H1 (cell line): ENCODE data around the gene CRYAB. TPM values are rescaled to one million over a fixed set of nuclear protein-coding genes. Genes with fewer than 3 reads are reported as not detected.

Experiments
- CTCF ChIA-PET: fragments of 300-600 bp; sonication (Branson Sonifier 250); formaldehyde crosslinking; loops from one replicate; lab custom pipeline; 2021; ENCODE audit not compliant: partially characterized antibody; lab: Charles Lee
- POLR2A ChIA-PET: fragments of 300-600 bp; sonication (Branson Sonifier 250); formaldehyde crosslinking; loops from one replicate; lab custom pipeline; 2021; ENCODE audit warnings: inconsistent platforms; ENCODE audit not compliant: partially characterized antibody; lab: Charles Lee
- DNase-seq, 2 experiments: peaks; one replicate each; pipeline versions ENCODE4 v3.0.0 to v3.0.0-alpha.2; 2010 to 2022; ENCODE audit warnings: low spot score in 2 of 2, low read depth in 1 of 2, mixed read lengths in 1 of 2
- FAIRE-seq: peaks from 2 replicates; lab custom pipeline; 2011; peaks lifted over from hg19 to GRCh38; lab: Jason Lieb, UNC
- H2AFZ ChIP-seq: 2 replicates; pipeline ENCODE4 v1.8.1; 2012; ENCODE audit warnings: low read length, inconsistent platforms
- H2AK5ac ChIP-seq: 2 replicates; pipeline ENCODE4 v1.6.1; 2013; ENCODE audit warnings: low read depth, low read length
- H2BK120ac ChIP-seq: replicated peaks from 2 replicates; pipeline ENCODE3; 2013; ENCODE audit warnings: low read depth, low read length, inconsistent platforms
- H2BK12ac ChIP-seq: 2 replicates; pipeline ENCODE4 v1.6.1; 2013; ENCODE audit warnings: low read depth, low read length
- H2BK15ac ChIP-seq: 2 replicates; pipeline ENCODE4 v1.6.1; 2013; ENCODE audit warnings: low read length
- H2BK20ac ChIP-seq: 2 replicates; pipeline ENCODE4 v1.6.1; 2013; ENCODE audit warnings: low read length
- H2BK5ac ChIP-seq: 2 replicates; pipeline ENCODE4 v1.6.1; 2013; ENCODE audit warnings: low read depth, low read length
- H3K14ac ChIP-seq: 2 replicates; pipeline ENCODE4 v1.6.1; 2013; ENCODE audit warnings: inconsistent platforms; ENCODE audit not compliant: insufficient read length
- H3K18ac ChIP-seq: 2 replicates; pipeline ENCODE4 v1.6.1; 2013; ENCODE audit warnings: low read length; ENCODE audit errors: extremely low read depth
- H3K23ac ChIP-seq: 2 replicates; pipeline ENCODE4 v1.6.1; 2013; ENCODE audit warnings: inconsistent platforms; ENCODE audit not compliant: insufficient read length
- H3K23me2 ChIP-seq: 2 replicates; pipeline ENCODE4 v1.6.1; 2013; ENCODE audit warnings: low read depth, low read length
- H3K27ac ChIP-seq: 2 replicates; pipeline ENCODE4 v1.6.1; 2011; ENCODE audit warnings: low read depth, low read length, inconsistent platforms
- H3K27me3 ChIP-seq, 4 experiments: replicated peaks in 1 of 4; 1 replicate in 1 of 4; 2 replicates in 3 of 4; pipeline versions ENCODE4 v1.6.1 to v1.8.1; 2011 to 2013; ENCODE audit warnings: low read length in 3 of 4, mild to moderate bottlenecking in 3 of 4, inconsistent platforms in 2 of 4, mixed read lengths in 2 of 4, moderate library complexity in 1 of 4; ENCODE audit not compliant: control insufficient read depth in 3 of 4, insufficient read depth in 3 of 4; ENCODE audit errors: extremely low read depth in 1 of 4
- H3K36me3 ChIP-seq, 4 experiments: 2 replicates each; pipeline versions ENCODE4 v1.6.1 to v1.8.1; 2011 to 2013; ENCODE audit warnings: mild to moderate bottlenecking in 4 of 4, low read length in 3 of 4, moderate library complexity in 2 of 4, control low read depth in 1 of 4, inconsistent platforms in 1 of 4; ENCODE audit not compliant: insufficient read depth in 4 of 4, control insufficient read depth in 2 of 4
- H3K4ac ChIP-seq: replicated peaks from 2 replicates; pipeline ENCODE3; 2013; ENCODE audit warnings: low read length, low read depth, mixed read lengths, inconsistent platforms; ENCODE audit not compliant: insufficient read length
- H3K4me1 ChIP-seq, 4 experiments: replicated peaks in 1 of 4; 1 replicate in 1 of 4; 2 replicates in 3 of 4; pipeline versions ENCODE4 v1.6.1 to v1.8.1; 2011 to 2013; ENCODE audit warnings: low read length in 3 of 4, inconsistent platforms in 2 of 4, mixed read lengths in 1 of 4; ENCODE audit not compliant: insufficient read depth in 4 of 4, control insufficient read depth in 3 of 4
- H3K4me2 ChIP-seq, 2 experiments: 2 replicates each; pipeline versions ENCODE4 v1.6.1 to v1.8.1; 2011 to 2013; ENCODE audit warnings: low read depth in 2 of 2, low read length in 2 of 2, control low read depth in 1 of 2, inconsistent platforms in 1 of 2, mild to moderate bottlenecking in 1 of 2; ENCODE audit not compliant: insufficient read depth in 1 of 2
- H3K4me3 ChIP-seq, 4 experiments: fragments of 200-600, 300-600 bp in 1 of 4; sonication (generic), shearing (Covaris generic), sonication (Bioruptor Twin) in 1 of 4; 2 replicates each; pipeline versions ENCODE4 v1.5.1 to v1.8.1; 2011 to 2016; ENCODE audit warnings: low read length in 4 of 4, low read depth in 3 of 4, control low read depth in 2 of 4, inconsistent platforms in 2 of 4, mild to moderate bottlenecking in 2 of 4, mixed read lengths in 1 of 4, moderate library complexity in 1 of 4; ENCODE audit not compliant: insufficient read depth in 2 of 4; ENCODE audit errors: extremely low read depth in 1 of 4
- H3K56ac ChIP-seq: replicated peaks from 2 replicates; pipeline ENCODE3; 2013; ENCODE audit warnings: low read depth, mild to moderate bottlenecking, mixed read lengths, low read length, inconsistent platforms; ENCODE audit not compliant: insufficient read length
- H3K79me1 ChIP-seq: 2 replicates; pipeline ENCODE4 v1.6.1; 2013; ENCODE audit warnings: low read depth, low read length, control low read depth
- H3K79me2 ChIP-seq, 2 experiments: 2 replicates each; pipeline versions ENCODE4 v1.6.1 to v1.8.1; 2012 to 2013; ENCODE audit warnings: low read length in 2 of 2, mild to moderate bottlenecking in 2 of 2, inconsistent platforms in 1 of 2; ENCODE audit not compliant: insufficient read depth in 2 of 2, control insufficient read depth in 1 of 2
- H3K9ac ChIP-seq, 4 experiments: replicated peaks in 1 of 4; 1 replicate in 1 of 4; 2 replicates in 3 of 4; pipeline versions ENCODE4 v1.6.1 to v1.8.1; 2011 to 2013; ENCODE audit warnings: low read depth in 3 of 4, low read length in 3 of 4, control low read depth in 2 of 4, mild to moderate bottlenecking in 2 of 4, moderate library complexity in 2 of 4, inconsistent platforms in 1 of 4; ENCODE audit errors: extremely low read depth in 1 of 4
- H3K9me3 ChIP-seq, 2 experiments: 2 replicates each; pipeline versions ENCODE4 v1.6.1 to v1.8.1; 2012 to 2013; ENCODE audit warnings: mild to moderate bottlenecking in 2 of 2, moderate library complexity in 2 of 2, control low read depth in 1 of 2, inconsistent platforms in 1 of 2, low read depth in 1 of 2, low read length in 1 of 2, mixed read lengths in 1 of 2; ENCODE audit not compliant: insufficient read depth in 2 of 2
- H4K20me1 ChIP-seq, 2 experiments: replicated peaks in 1 of 2; 2 replicates each; pipeline versions ENCODE3 to v1.8.1; 2011 to 2013; ENCODE audit warnings: inconsistent platforms in 2 of 2, low read length in 2 of 2, mild to moderate bottlenecking in 1 of 2; ENCODE audit not compliant: insufficient read depth in 2 of 2, control insufficient read depth in 1 of 2
- H4K5ac ChIP-seq: 2 replicates; pipeline ENCODE4 v1.6.1; 2013; ENCODE audit warnings: low read length, low read depth, mixed read lengths, inconsistent platforms; ENCODE audit not compliant: insufficient read length
- H4K8ac ChIP-seq: 2 replicates; pipeline ENCODE4 v1.8.0; 2013; ENCODE audit warnings: mild to moderate bottlenecking, moderate library complexity, low read length, inconsistent platforms; ENCODE audit not compliant: insufficient read depth; ENCODE audit errors: extremely low read depth
- H4K91ac ChIP-seq: replicated peaks from 2 replicates; pipeline ENCODE3; 2013; ENCODE audit warnings: low read length, mixed read lengths, inconsistent platforms; ENCODE audit not compliant: insufficient read length
- ASH2L ChIP-seq: fragments of 200-600, 300-600 bp; sonication (generic); IDR thresholded peaks from one replicate; pipeline ENCODE4 v1.7.1; 2017; ENCODE audit warnings: low read length
- NANOG ChIP-seq: IDR thresholded peaks from 2 replicates; pipeline ENCODE4 v1.6.1; 2011; ENCODE audit warnings: low read length, low read depth, mild to moderate bottlenecking, inconsistent platforms; ENCODE audit not compliant: insufficient read depth, poor library complexity, severe bottlenecking
- RBBP5 ChIP-seq: IDR thresholded peaks from 2 replicates; pipeline ENCODE4 v1.7.1; 2012; ENCODE audit warnings: low read depth, mild to moderate bottlenecking, inconsistent platforms, low read length, moderate library complexity, borderline replicate concordance
- RXRA ChIP-seq: IDR thresholded peaks from 2 replicates; pipeline ENCODE4 v1.6.1; 2011; ENCODE audit warnings: low read depth, mild to moderate bottlenecking, low read length, moderate library complexity; ENCODE audit not compliant: insufficient read depth
- SAP30 ChIP-seq: fragments of 300-600 bp; sonication (generic); IDR thresholded peaks from 2 replicates; pipeline ENCODE4 v1.7.1; 2012; ENCODE audit warnings: low read length, moderate library complexity, mild to moderate bottlenecking, inconsistent platforms; ENCODE audit not compliant: insufficient read depth, insufficient replicate concordance
- SP1 ChIP-seq: IDR thresholded peaks from 2 replicates; pipeline ENCODE4 v1.6.1; 2011; ENCODE audit warnings: low read depth, low read length
- WGBS, 2 experiments: shearing (Covaris generic) in 1 of 2; methylation state at CpG; one replicate each; pipeline versions ENCODE4 v1.1.6 to v1.1.7; 2013 to 2015; ENCODE audit warnings: low lambda C conversion rate in 2 of 2, mixed read lengths in 2 of 2, inconsistent platforms in 1 of 2, low coverage in 1 of 2, missing lambda C conversion rate in 1 of 2; ENCODE audit not compliant: insufficient replicate concordance in 2 of 2, insufficient coverage in 1 of 2, insufficient read length in 1 of 2; ENCODE audit errors: extremely low coverage in 1 of 2, missing lambda C conversion rate in 1 of 2; 5-methylcytosine and 5-hydroxymethylcytosine counted together
- long read RNA-seq, 2 experiments: library from RNA in 1 of 2; library from capped mRNA in 1 of 2; stranded (forward); transcript quantifications; one replicate each; pipeline ENCODE4 v2.0.0, GENCODE V29; 2021; ENCODE audit warnings: inconsistent platforms in 1 of 2
- polyA minus RNA-seq, 3 experiments: library from RNA; depleted of rRNA, polyadenylated mRNA; stranded (reverse); fragments of >200 nt; gene quantifications; 1 replicate in 2 of 3; 2 replicates in 1 of 3; pipeline ENCODE4 v1.2.3, GENCODE V29; 2011
- polyA plus RNA-seq, 7 experiments: library from polyadenylated mRNA; depleted of rRNA in 3 of 7; stranded (reverse) in 5 of 7; unstranded in 2 of 7; fragments of >200 nt in 5 of 7; fragments of 200-250 nt in 2 of 7; gene quantifications; 1 replicate in 5 of 7; 2 replicates in 1 of 7; 4 replicates in 1 of 7; pipeline versions ENCODE4 v1.2.1 to v1.2.3, GENCODE V29; 2011 to 2013; ENCODE audit warnings: missing spikeins in 2 of 7, mixed read lengths in 2 of 7
- total RNA-seq: library from RNA; stranded (reverse); fragmentation: NEBNext Ultra II Directional; extraction: Animal tissue kit (Norgen Biotek cat#: 25700); gene quantifications from 2 replicates; pipeline ENCODE4 v1.2.1, GENCODE V29; 2021

The CRYAB gene, protein sequence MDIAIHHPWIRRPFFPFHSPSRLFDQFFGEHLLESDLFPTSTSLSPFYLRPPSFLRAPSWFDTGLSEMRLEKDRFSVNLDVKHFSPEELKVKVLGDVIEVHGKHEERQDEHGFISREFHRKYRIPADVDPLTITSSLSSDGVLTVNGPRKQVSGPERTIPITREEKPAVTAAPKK
- total RNA-seq (2.0 and 4.0 TPM in 2 replicates), polyA plus RNA-seq (2011; rRNA removed) (1.9 and 2.9 TPM in 2 replicates), polyA minus RNA-seq (2011; rRNA and poly(A)+ RNA removed) (0.34 and 0.69 TPM in 2 replicates)
- polyA plus RNA-seq (2011; cell fraction: cytosol; rRNA removed): 1.4 TPM
- polyA plus RNA-seq (2011; cell fraction: nucleus; rRNA removed): 2.9 TPM
- 1.6 to 4.0 TPM (median 2.3 TPM) in 4 replicates for polyA plus RNA-seq (2012, experiment 1 of 2)
- polyA plus RNA-seq (2012, experiment 2 of 2): 2.0 TPM
- 1.6 TPM for polyA plus RNA-seq (2013, experiment 1 of 2)
- 2.0 TPM for polyA plus RNA-seq (2013, experiment 2 of 2)
- polyA minus RNA-seq (2011; cell fraction: cytosol; rRNA and poly(A)+ RNA removed): not detected
- polyA minus RNA-seq (2011; cell fraction: nucleus; rRNA and poly(A)+ RNA removed): not detected
- long read RNA-seq, experiment 1, partial matches to known transcripts: 0 of 1 reads
- long read RNA-seq, experiment 1, other reads (novel, unspliced or antisense): 0 of 1 reads
- long read RNA-seq, experiment 2, partial matches to known transcripts: 0 of 1 reads
- long read RNA-seq, experiment 2, other reads (novel, unspliced or antisense): 0 of 1 reads

DNA sequence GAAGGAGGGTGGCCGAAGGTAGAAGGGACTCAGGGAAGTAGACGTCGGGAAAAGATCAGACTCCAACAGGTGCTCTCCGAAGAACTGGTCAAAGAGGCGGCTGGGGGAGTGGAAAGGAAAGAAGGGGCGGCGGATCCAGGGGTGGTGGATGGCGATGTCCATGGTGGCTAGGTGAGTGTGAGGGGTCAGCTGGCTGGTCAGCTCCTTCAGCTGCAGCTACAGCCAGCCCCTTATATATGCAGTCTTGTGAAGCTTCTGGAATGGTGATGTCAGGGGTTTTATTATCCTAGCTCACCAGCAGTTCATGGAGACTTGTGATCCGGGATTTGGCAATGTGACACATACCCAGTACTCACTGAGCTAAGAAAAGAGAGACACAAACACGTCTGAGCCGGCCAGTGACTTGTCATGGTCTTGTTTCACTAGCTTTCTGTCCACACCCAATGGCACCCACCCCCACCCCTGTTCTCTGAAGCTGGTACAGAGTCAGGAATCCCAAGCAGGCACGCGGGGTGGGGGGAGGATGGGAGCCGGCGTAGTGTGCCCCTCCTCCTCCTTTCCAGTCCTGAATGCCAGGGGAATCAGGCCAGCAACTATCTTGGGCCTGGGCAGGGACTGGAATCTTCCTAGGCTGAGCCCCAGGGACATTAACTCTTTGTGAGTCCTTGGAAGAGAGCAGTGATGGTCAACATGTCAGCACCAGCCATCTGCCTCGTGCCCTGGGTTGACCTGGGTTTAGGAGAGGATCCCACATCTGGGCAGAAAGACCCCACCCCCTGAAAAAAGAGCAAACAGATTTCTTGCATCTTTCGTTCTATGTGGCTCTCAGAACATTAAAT, at the start of gene CRYAB:
TSS of gene CRYAB (minus strand) at position 208 of the 839 bp plus-strand sequence. CDS start at position 162, 46 bp downstream.
- ChIA-PET CTCF (interaction anchor here (0.7 to 4.8 kb wide), 9 partner anchors 10 to 153 kb away, joined by 3 to 27 read pairs (median 4); no protein-coding TSS in a partner anchor), POLR2A (interaction anchor here (0.5 to 1.3 kb wide), 3 partner anchors 26 to 289 kb away, joined by 3 read pairs; no protein-coding TSS in a partner anchor)
- no peak within 1 kb of the TSS for H3K9ac ChIP-seq
- TF ChIP-seq SAP30 (no peak), RBBP5 (no peak), RXRA (no peak), NANOG (no peak), ASH2L (peak; percentile 77), SP1 (0 out of 2 replicates have a peak, but pooled peaks have one; percentile 60)

More for the DNA sequence above, at the start of gene CRYAB:
- Histone ChIP-seq H2BK20ac (no peak within 1 kb of the TSS; the same call in 1 of the 2 replicates), H2BK12ac (peak within 1 kb of the TSS; percentile 71; the same call in 1 of the 2 replicates), H3K79me2 (no peaks in the 10 kb centered on the region), H3K23me2 (peaks cover 4% of the 10 kb centered on the region; the same call in 1 of the 2 replicates), H3K27ac (no peak within 1 kb of the TSS), H3K4me3 (no peak within 1 kb of the TSS; a peak in 1 of 8 replicates), H3K4me1 (peaks cover 0 to 15% (median 9%) of the 10 kb centered on the region in 4 experiments), H2BK120ac (no peak within 1 kb of the TSS), H4K8ac (peak within 1 kb of the TSS; percentile 75), H3K4ac (no peak within 1 kb of the TSS), H2BK5ac (peak within 1 kb of the TSS; percentile 53; the same call in 1 of the 2 replicates), H2BK15ac (0 out of 2 replicates have a peak within 1 kb of the TSS, but pooled peaks have one; percentile 61), H3K27me3 (no peaks in the 10 kb centered on the region), H3K18ac (peak within 1 kb of the TSS; percentile 42; the same call in 1 of the 2 replicates), H3K14ac (no peak within 1 kb of the TSS), H4K91ac (peak within 1 kb of the TSS; percentile 46), H3K79me1 (no peaks in the 10 kb centered on the region), H3K23ac (no peak within 1 kb of the TSS), H2AFZ (peak within 1 kb of the TSS; percentile 94), H3K36me3 (no peaks in the 10 kb centered on the region), H4K20me1 (no peaks in the 10 kb centered on the region), H2AK5ac (no peak within 1 kb of the TSS; the same call in 1 of the 2 replicates), H4K5ac (peak within 1 kb of the TSS; percentile 8), H3K56ac (no peak within 1 kb of the TSS), H3K9me3 (no peaks in the 10 kb centered on the region), H3K4me2 (peak within 1 kb of the TSS in 1 of 2 experiments; percentile 21; a peak in 2 of 4 replicates)
- no peak for DNase-seq
- no peak for FAIRE-seq
- 71% methylated on average over 17 of the region's 17 CpGs; no CpG with 5 or more reads in 1 of the 2 experiments for WGBS, 2 experiments
